H1 (cell line): Measurements from ENCODE around the gene INPP5B. TPM values are rescaled to one million over a fixed set of nuclear protein-coding genes. Genes with fewer than 3 reads are reported as not detected.

Experiments
- CTCF ChIA-PET: fragments of 300-600 bp; sonication (Branson Sonifier 250); formaldehyde crosslinking; loops from one replicate; lab custom pipeline; 2021; ENCODE audit not compliant: partially characterized antibody; lab: Charles Lee
- POLR2A ChIA-PET: fragments of 300-600 bp; sonication (Branson Sonifier 250); formaldehyde crosslinking; loops from one replicate; lab custom pipeline; 2021; ENCODE audit warnings: inconsistent platforms; ENCODE audit not compliant: partially characterized antibody; lab: Charles Lee
- DNase-seq, 2 experiments: peaks; one replicate each; pipeline versions ENCODE4 v3.0.0 to v3.0.0-alpha.2; 2010 to 2022; ENCODE audit warnings: low spot score in 2 of 2, low read depth in 1 of 2, mixed read lengths in 1 of 2
- FAIRE-seq: peaks from 2 replicates; lab custom pipeline; 2011; peaks lifted over from hg19 to GRCh38; lab: Jason Lieb, UNC
- H2AFZ ChIP-seq: 2 replicates; pipeline ENCODE4 v1.8.1; 2012; ENCODE audit warnings: low read length, inconsistent platforms
- H2AK5ac ChIP-seq: 2 replicates; pipeline ENCODE4 v1.6.1; 2013; ENCODE audit warnings: low read depth, low read length
- H2BK120ac ChIP-seq: replicated peaks from 2 replicates; pipeline ENCODE3; 2013; ENCODE audit warnings: low read depth, low read length, inconsistent platforms
- H2BK12ac ChIP-seq: 2 replicates; pipeline ENCODE4 v1.6.1; 2013; ENCODE audit warnings: low read depth, low read length
- H2BK15ac ChIP-seq: 2 replicates; pipeline ENCODE4 v1.6.1; 2013; ENCODE audit warnings: low read length
- H2BK20ac ChIP-seq: 2 replicates; pipeline ENCODE4 v1.6.1; 2013; ENCODE audit warnings: low read length
- H2BK5ac ChIP-seq: 2 replicates; pipeline ENCODE4 v1.6.1; 2013; ENCODE audit warnings: low read depth, low read length
- H3K14ac ChIP-seq: 2 replicates; pipeline ENCODE4 v1.6.1; 2013; ENCODE audit warnings: inconsistent platforms; ENCODE audit not compliant: insufficient read length
- H3K18ac ChIP-seq: 2 replicates; pipeline ENCODE4 v1.6.1; 2013; ENCODE audit warnings: low read length; ENCODE audit errors: extremely low read depth
- H3K23ac ChIP-seq: 2 replicates; pipeline ENCODE4 v1.6.1; 2013; ENCODE audit warnings: inconsistent platforms; ENCODE audit not compliant: insufficient read length
- H3K23me2 ChIP-seq: 2 replicates; pipeline ENCODE4 v1.6.1; 2013; ENCODE audit warnings: low read depth, low read length
- H3K27ac ChIP-seq: 2 replicates; pipeline ENCODE4 v1.6.1; 2011; ENCODE audit warnings: low read depth, low read length, inconsistent platforms
- H3K27me3 ChIP-seq, 4 experiments: replicated peaks in 1 of 4; 1 replicate in 1 of 4; 2 replicates in 3 of 4; pipeline versions ENCODE4 v1.6.1 to v1.8.1; 2011 to 2013; ENCODE audit warnings: low read length in 3 of 4, mild to moderate bottlenecking in 3 of 4, inconsistent platforms in 2 of 4, mixed read lengths in 2 of 4, moderate library complexity in 1 of 4; ENCODE audit not compliant: control insufficient read depth in 3 of 4, insufficient read depth in 3 of 4; ENCODE audit errors: extremely low read depth in 1 of 4
- H3K36me3 ChIP-seq, 4 experiments: 2 replicates each; pipeline versions ENCODE4 v1.6.1 to v1.8.1; 2011 to 2013; ENCODE audit warnings: mild to moderate bottlenecking in 4 of 4, low read length in 3 of 4, moderate library complexity in 2 of 4, control low read depth in 1 of 4, inconsistent platforms in 1 of 4; ENCODE audit not compliant: insufficient read depth in 4 of 4, control insufficient read depth in 2 of 4
- H3K4ac ChIP-seq: replicated peaks from 2 replicates; pipeline ENCODE3; 2013; ENCODE audit warnings: low read length, low read depth, mixed read lengths, inconsistent platforms; ENCODE audit not compliant: insufficient read length
- H3K4me1 ChIP-seq, 4 experiments: replicated peaks in 1 of 4; 1 replicate in 1 of 4; 2 replicates in 3 of 4; pipeline versions ENCODE4 v1.6.1 to v1.8.1; 2011 to 2013; ENCODE audit warnings: low read length in 3 of 4, inconsistent platforms in 2 of 4, mixed read lengths in 1 of 4; ENCODE audit not compliant: insufficient read depth in 4 of 4, control insufficient read depth in 3 of 4
- H3K4me2 ChIP-seq, 2 experiments: 2 replicates each; pipeline versions ENCODE4 v1.6.1 to v1.8.1; 2011 to 2013; ENCODE audit warnings: low read depth in 2 of 2, low read length in 2 of 2, control low read depth in 1 of 2, inconsistent platforms in 1 of 2, mild to moderate bottlenecking in 1 of 2; ENCODE audit not compliant: insufficient read depth in 1 of 2
- H3K4me3 ChIP-seq, 4 experiments: fragments of 200-600, 300-600 bp in 1 of 4; sonication (generic), shearing (Covaris generic), sonication (Bioruptor Twin) in 1 of 4; 2 replicates each; pipeline versions ENCODE4 v1.5.1 to v1.8.1; 2011 to 2016; ENCODE audit warnings: low read length in 4 of 4, low read depth in 3 of 4, control low read depth in 2 of 4, inconsistent platforms in 2 of 4, mild to moderate bottlenecking in 2 of 4, mixed read lengths in 1 of 4, moderate library complexity in 1 of 4; ENCODE audit not compliant: insufficient read depth in 2 of 4; ENCODE audit errors: extremely low read depth in 1 of 4
- H3K56ac ChIP-seq: replicated peaks from 2 replicates; pipeline ENCODE3; 2013; ENCODE audit warnings: low read depth, mild to moderate bottlenecking, mixed read lengths, low read length, inconsistent platforms; ENCODE audit not compliant: insufficient read length
- H3K79me1 ChIP-seq: 2 replicates; pipeline ENCODE4 v1.6.1; 2013; ENCODE audit warnings: low read depth, low read length, control low read depth
- H3K79me2 ChIP-seq, 2 experiments: 2 replicates each; pipeline versions ENCODE4 v1.6.1 to v1.8.1; 2012 to 2013; ENCODE audit warnings: low read length in 2 of 2, mild to moderate bottlenecking in 2 of 2, inconsistent platforms in 1 of 2; ENCODE audit not compliant: insufficient read depth in 2 of 2, control insufficient read depth in 1 of 2
- H3K9ac ChIP-seq, 4 experiments: replicated peaks in 1 of 4; 1 replicate in 1 of 4; 2 replicates in 3 of 4; pipeline versions ENCODE4 v1.6.1 to v1.8.1; 2011 to 2013; ENCODE audit warnings: low read depth in 3 of 4, low read length in 3 of 4, control low read depth in 2 of 4, mild to moderate bottlenecking in 2 of 4, moderate library complexity in 2 of 4, inconsistent platforms in 1 of 4; ENCODE audit errors: extremely low read depth in 1 of 4
- H3K9me3 ChIP-seq, 2 experiments: 2 replicates each; pipeline versions ENCODE4 v1.6.1 to v1.8.1; 2012 to 2013; ENCODE audit warnings: mild to moderate bottlenecking in 2 of 2, moderate library complexity in 2 of 2, control low read depth in 1 of 2, inconsistent platforms in 1 of 2, low read depth in 1 of 2, low read length in 1 of 2, mixed read lengths in 1 of 2; ENCODE audit not compliant: insufficient read depth in 2 of 2
- H4K20me1 ChIP-seq, 2 experiments: replicated peaks in 1 of 2; 2 replicates each; pipeline versions ENCODE3 to v1.8.1; 2011 to 2013; ENCODE audit warnings: inconsistent platforms in 2 of 2, low read length in 2 of 2, mild to moderate bottlenecking in 1 of 2; ENCODE audit not compliant: insufficient read depth in 2 of 2, control insufficient read depth in 1 of 2
- H4K5ac ChIP-seq: 2 replicates; pipeline ENCODE4 v1.6.1; 2013; ENCODE audit warnings: low read length, low read depth, mixed read lengths, inconsistent platforms; ENCODE audit not compliant: insufficient read length
- H4K8ac ChIP-seq: 2 replicates; pipeline ENCODE4 v1.8.0; 2013; ENCODE audit warnings: mild to moderate bottlenecking, moderate library complexity, low read length, inconsistent platforms; ENCODE audit not compliant: insufficient read depth; ENCODE audit errors: extremely low read depth
- H4K91ac ChIP-seq: replicated peaks from 2 replicates; pipeline ENCODE3; 2013; ENCODE audit warnings: low read length, mixed read lengths, inconsistent platforms; ENCODE audit not compliant: insufficient read length
- CBX5 ChIP-seq: fragments of 300-800, 300-1000 bp; sonication (generic); IDR thresholded peaks from 2 replicates; pipeline ENCODE4 v1.7.1; 2016; ENCODE audit warnings: antibody characterized with exemption, low read length, low read depth
- HDAC2 ChIP-seq, 2 experiments: fragments of 300-600 bp in 1 of 2; sonication (generic) in 1 of 2; IDR thresholded peaks; 2 replicates each; pipeline ENCODE4 v1.6.1; 2011 to 2012; ENCODE audit warnings: low read depth in 2 of 2, low read length in 2 of 2, mild to moderate bottlenecking in 2 of 2, moderate library complexity in 2 of 2, borderline replicate concordance in 1 of 2, inconsistent platforms in 1 of 2
- JUN ChIP-seq: IDR thresholded peaks from 2 replicates; pipeline ENCODE4 v1.6.1; 2011; ENCODE audit warnings: low read depth, mild to moderate bottlenecking, improper control_type of control experiment, low read length
- POLR2AphosphoS5 ChIP-seq: IDR thresholded peaks from 2 replicates; pipeline ENCODE4 v1.6.1; 2011; ENCODE audit warnings: low read depth, low read length
- SUZ12 ChIP-seq: fragments of 200-600 bp; sonication (generic); IDR thresholded peaks from 2 replicates; pipeline ENCODE4 v1.6.1; 2012; ENCODE audit warnings: mild to moderate bottlenecking, inconsistent platforms, low read length, moderate library complexity, mixed read lengths
- TBP ChIP-seq: IDR thresholded peaks from 2 replicates; pipeline ENCODE4 v1.6.1; 2011; ENCODE audit warnings: low read depth, low read length, improper control_type of control experiment
- WGBS, 2 experiments: shearing (Covaris generic) in 1 of 2; methylation state at CpG; one replicate each; pipeline versions ENCODE4 v1.1.6 to v1.1.7; 2013 to 2015; ENCODE audit warnings: low lambda C conversion rate in 2 of 2, mixed read lengths in 2 of 2, inconsistent platforms in 1 of 2, low coverage in 1 of 2, missing lambda C conversion rate in 1 of 2; ENCODE audit not compliant: insufficient replicate concordance in 2 of 2, insufficient coverage in 1 of 2, insufficient read length in 1 of 2; ENCODE audit errors: extremely low coverage in 1 of 2, missing lambda C conversion rate in 1 of 2; 5-methylcytosine and 5-hydroxymethylcytosine counted together
- polyA plus RNA-seq, 7 experiments: library from polyadenylated mRNA; depleted of rRNA in 3 of 7; stranded (reverse) in 5 of 7; unstranded in 2 of 7; fragments of >200 nt in 5 of 7; fragments of 200-250 nt in 2 of 7; gene quantifications; 1 replicate in 5 of 7; 2 replicates in 1 of 7; 4 replicates in 1 of 7; pipeline versions ENCODE4 v1.2.1 to v1.2.3, GENCODE V29; 2011 to 2013; ENCODE audit warnings: missing spikeins in 2 of 7, mixed read lengths in 2 of 7
- total RNA-seq: library from RNA; stranded (reverse); fragmentation: NEBNext Ultra II Directional; extraction: Animal tissue kit (Norgen Biotek cat#: 25700); gene quantifications from 2 replicates; pipeline ENCODE4 v1.2.1, GENCODE V29; 2021

The INPP5B gene
- total and polyA plus RNA-seq, 2 of the 8 experiments (the other 6 are each of a cell fraction or from before 2014, with no cell fraction given) = 14.0 to 23.7 TPM

- DNase-seq (no peak), FAIRE-seq (no peak)
- Histone ChIP-seq H3K18ac (peak overlapping the region; percentile 66; the same call in 1 of the 2 replicates), H3K4ac (peak overlapping the region; percentile 94), H4K8ac (peak overlapping the region; percentile 81; the same call in 1 of the 2 replicates), H3K23ac (no peak overlapping the region), H3K14ac (no peak overlapping the region), H2AK5ac (peak overlapping the region; percentile 93; the same call in 1 of the 2 replicates), H2BK120ac (peak overlapping the region; percentile 91), H3K4me1 (peaks cover 0 to 21% (median 17%) of the 10 kb centered on the region in 4 experiments; a peak in 6 of 7 replicates), H2BK12ac (peak overlapping the region; percentile 95), H3K79me1 (no peaks in the 10 kb centered on the region), H2AFZ (no peak overlapping the region), H3K27me3 (no peaks in the 10 kb centered on the region; a peak in 1 of 7 replicates), H4K20me1 (no peaks in the 10 kb centered on the region), H4K5ac (no peak overlapping the region), H3K9me3 (no peaks in the 10 kb centered on the region), H2BK20ac (0 out of 2 replicates have a peak overlapping the region, but pooled peaks have one; percentile 43), H3K4me3 (peak overlapping the region; percentile 39 to 65 (median 58)), H4K91ac (peak overlapping the region; percentile 82), H2BK15ac (no peak overlapping the region; the same call in 1 of the 2 replicates), H3K9ac (peak overlapping the region in 3 of 4 experiments; percentile 26 to 68 (median 66); a peak in 5 of 7 replicates), H3K27ac (no peak overlapping the region; the same call in 1 of the 2 replicates), H3K36me3 (peaks cover 0 to 17% (median 5%) of the 10 kb centered on the region in 4 experiments; a peak in 5 of 8 replicates), H3K56ac (peak overlapping the region; percentile 74), H3K4me2 (peak overlapping the region; percentile 77 to 79), H3K23me2 (peaks cover 2% of the 10 kb centered on the region), H3K79me2 (no peaks in the 10 kb centered on the region), H2BK5ac (peak overlapping the region; percentile 85; the same call in 1 of the 2 replicates)
- ChIA-PET CTCF (interaction anchor here (0.7 to 14.7 kb wide), 3 partner anchors 21 to 138 kb away, joined by 3 to 211 read pairs (median 4); partner anchors contain the start of gene UTP11), POLR2A (interaction anchor here (0.6 to 4.7 kb wide), 12 partner anchors 9 to 547 kb away, joined by 3 to 28 read pairs (median 6); partner anchors contain the start of genes INPP5B and UTP11)
- TF ChIP-seq JUN (no peak), POLR2AphosphoS5 (peak; percentile 25; the same call in 1 of the 2 replicates), TBP (no peak), HDAC2 (IDR thresholded peaks at IDR 0.05; ENCODE audit: borderline replicate concordance in 1 of 2, low read depth in 2 of 2, low read length in 2 of 2) (no peak), SUZ12 (no peak), CBX5 (no peak)
- WGBS, 2 experiments = 81% methylated on average over 11 of the region's 11 CpGs; no CpG with 5 or more reads in 1 of the 2 experiments
Measured at GRCh38 chr1:37994886-37995566, 48.2 kb upstream of the INPP5B start.
